ENCODE results near the gene RPL32.

Gene RPL32

DNA sequence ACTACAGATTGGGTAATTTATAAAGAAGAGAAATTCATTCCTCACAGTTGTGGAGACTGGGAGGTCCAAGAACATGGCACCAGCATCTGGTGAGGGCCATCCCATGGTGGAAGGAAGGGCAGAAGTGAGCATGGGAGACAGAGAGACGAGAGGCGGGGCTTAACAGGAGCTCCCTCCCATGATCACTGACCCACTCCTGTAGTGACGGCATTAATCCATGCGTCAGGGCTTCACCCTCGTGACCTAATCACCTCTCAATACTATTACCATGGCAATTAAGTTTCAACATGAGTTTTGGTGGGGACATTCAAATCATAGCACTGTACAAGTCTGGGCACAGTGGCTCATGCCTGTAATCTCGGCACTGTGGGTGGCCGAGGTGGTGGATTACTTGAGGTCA, 17.1 kb downstream of the RPL32 start:
- Histone ChIP-seq H3K79me2 (ENCODE audit: insufficient read depth, low read length) (no peaks in the 10 kb centered on the region), H2AFZ (ENCODE audit: low read length) (no peak overlapping the region), H3F3A (ENCODE audit: low read depth) (no peaks in the 10 kb centered on the region), H3K9me3 (ENCODE audit: insufficient read depth, low read depth, low read length) (no peaks in the 10 kb centered on the region), H3K9me2 (replicated peaks; ENCODE audit: low read depth, low read length) (no peaks in the 10 kb centered on the region), H3K27me3 (ENCODE audit: insufficient read depth, low read length, poor library complexity, severe bottlenecking) (no peaks in the 10 kb centered on the region), H3K36me3 (ENCODE audit: insufficient read depth, low read length) (no peaks in the 10 kb centered on the region), H3K4me2 (ENCODE audit: low read depth, low read length, poor library complexity, severe bottlenecking) (no peak overlapping the region), H3K4me3 (ENCODE audit: low read length, poor library complexity, severe bottlenecking) (no peak overlapping the region), H3K9ac (ENCODE audit: low read depth, low read length, poor library complexity, severe bottlenecking) (no peak overlapping the region), H3K4me1 (ENCODE audit: insufficient read depth, low read length, poor library complexity, severe bottlenecking) (no peaks in the 10 kb centered on the region), H4K20me1 (ENCODE audit: insufficient read depth, low read length, poor library complexity, severe bottlenecking) (no peaks in the 10 kb centered on the region)
- TF ChIP-seq, protein P1, sequence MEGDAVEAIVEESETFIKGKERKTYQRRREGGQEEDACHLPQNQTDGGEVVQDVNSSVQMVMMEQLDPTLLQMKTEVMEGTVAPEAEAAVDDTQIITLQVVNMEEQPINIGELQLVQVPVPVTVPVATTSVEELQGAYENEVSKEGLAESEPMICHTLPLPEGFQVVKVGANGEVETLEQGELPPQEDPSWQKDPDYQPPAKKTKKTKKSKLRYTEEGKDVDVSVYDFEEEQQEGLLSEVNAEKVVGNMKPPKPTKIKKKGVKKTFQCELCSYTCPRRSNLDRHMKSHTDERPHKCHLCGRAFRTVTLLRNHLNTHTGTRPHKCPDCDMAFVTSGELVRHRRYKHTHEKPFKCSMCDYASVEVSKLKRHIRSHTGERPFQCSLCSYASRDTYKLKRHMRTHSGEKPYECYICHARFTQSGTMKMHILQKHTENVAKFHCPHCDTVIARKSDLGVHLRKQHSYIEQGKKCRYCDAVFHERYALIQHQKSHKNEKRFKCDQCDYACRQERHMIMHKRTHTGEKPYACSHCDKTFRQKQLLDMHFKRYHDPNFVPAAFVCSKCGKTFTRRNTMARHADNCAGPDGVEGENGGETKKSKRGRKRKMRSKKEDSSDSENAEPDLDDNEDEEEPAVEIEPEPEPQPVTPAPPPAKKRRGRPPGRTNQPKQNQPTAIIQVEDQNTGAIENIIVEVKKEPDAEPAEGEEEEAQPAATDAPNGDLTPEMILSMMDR (conservative IDR thresholded peaks at IDR 0.05; ENCODE audit: low read length) = no peak
- no peak for TF ChIP-seq EZH2phosphoT487 (IDR thresholded peaks at IDR 0.05; ENCODE audit: borderline replicate concordance)

DNA sequence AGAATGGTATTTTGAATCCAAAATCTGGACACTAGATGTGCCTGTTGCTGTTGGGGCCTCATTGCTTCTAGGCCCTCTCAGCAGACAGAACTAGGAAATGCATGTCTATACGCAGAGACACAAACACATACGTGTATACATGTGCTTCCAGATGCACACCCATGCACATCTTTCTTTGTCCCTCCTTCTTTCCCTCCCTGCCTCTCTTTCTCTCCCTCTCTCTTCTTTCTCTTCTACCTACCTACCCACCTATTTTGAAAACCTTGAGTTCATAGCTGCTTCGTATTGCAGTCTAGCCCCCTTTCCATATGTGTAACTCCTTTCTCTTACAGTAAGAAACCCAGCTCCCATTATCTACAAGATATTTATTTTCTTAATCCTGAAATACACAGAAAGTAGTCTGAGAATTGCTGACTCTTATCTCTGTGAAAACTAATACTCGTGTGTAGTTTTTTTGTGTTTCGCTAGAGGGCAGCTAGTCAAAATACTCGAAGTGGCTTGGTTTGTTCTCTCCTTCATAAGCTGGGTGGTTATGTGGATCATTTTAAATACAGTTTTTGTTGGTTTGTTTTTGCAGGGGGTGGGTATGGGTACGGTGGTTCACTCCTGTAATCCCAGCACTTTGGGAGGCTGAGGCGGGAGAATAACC, 18.5 kb downstream of the RPL32 start:
- no peaks in the 10 kb centered on the region for H3K36me3 ChIP-seq (ENCODE audit: insufficient read depth, low read length)
- H3F3A ChIP-seq (ENCODE audit: low read depth) = no peaks in the 10 kb centered on the region
- H3K9me3 ChIP-seq (ENCODE audit: insufficient read depth, low read depth, low read length) = no peaks in the 10 kb centered on the region
- H3K4me3 ChIP-seq (ENCODE audit: low read length, poor library complexity, severe bottlenecking) = no peak overlapping the region
- TF ChIP-seq, protein P1 (conservative IDR thresholded peaks at IDR 0.05; ENCODE audit: low read length) = peak; percentile 56
- no peak for TF ChIP-seq EZH2phosphoT487 (IDR thresholded peaks at IDR 0.05; ENCODE audit: borderline replicate concordance)
- no peaks in the 10 kb centered on the region for H3K4me1 ChIP-seq (ENCODE audit: insufficient read depth, low read length, poor library complexity, severe bottlenecking)
- no peak overlapping the region for H3K9ac ChIP-seq (ENCODE audit: low read depth, low read length, poor library complexity, severe bottlenecking)
- no peaks in the 10 kb centered on the region for H3K9me2 ChIP-seq (replicated peaks; ENCODE audit: low read depth, low read length)
- no peaks in the 10 kb centered on the region for H3K79me2 ChIP-seq (ENCODE audit: insufficient read depth, low read length)
- H3K4me2 ChIP-seq (ENCODE audit: low read depth, low read length, poor library complexity, severe bottlenecking) = no peak overlapping the region
- no peaks in the 10 kb centered on the region for H3K27me3 ChIP-seq (ENCODE audit: insufficient read depth, low read length, poor library complexity, severe bottlenecking)
- no peaks in the 10 kb centered on the region for H4K20me1 ChIP-seq (ENCODE audit: insufficient read depth, low read length, poor library complexity, severe bottlenecking)
- no peak overlapping the region for H2AFZ ChIP-seq (ENCODE audit: low read length)

DNA sequence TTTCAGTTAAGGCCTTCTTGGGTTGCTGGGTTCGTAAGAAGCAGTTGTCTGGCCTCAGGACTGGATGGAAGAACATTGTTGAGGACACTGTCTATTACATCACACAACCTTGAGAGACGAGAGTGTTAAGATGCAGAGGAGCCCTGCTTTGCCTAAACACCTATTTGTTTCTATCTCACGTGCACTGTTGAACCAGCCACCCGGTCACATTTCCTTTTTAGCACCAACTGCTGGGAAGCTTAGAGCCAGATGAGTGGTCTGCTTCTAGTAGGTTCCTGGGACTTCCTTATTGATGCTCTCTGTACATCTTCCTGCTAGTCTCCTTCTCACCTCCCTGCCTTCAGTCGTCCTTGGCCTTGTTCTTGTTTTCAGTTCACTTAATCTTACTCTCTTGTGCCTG, 22.6 kb downstream of the RPL32 start:
- Histone ChIP-seq H3K9me3 (ENCODE audit: insufficient read depth, low read depth, low read length) (no peaks in the 10 kb centered on the region), H3K79me2 (ENCODE audit: insufficient read depth, low read length) (no peaks in the 10 kb centered on the region), H3K36me3 (ENCODE audit: insufficient read depth, low read length) (no peaks in the 10 kb centered on the region), H3K9me2 (replicated peaks; ENCODE audit: low read depth, low read length) (no peaks in the 10 kb centered on the region), H3K9ac (ENCODE audit: low read depth, low read length, poor library complexity, severe bottlenecking) (no peak overlapping the region), H3F3A (ENCODE audit: low read depth) (no peaks in the 10 kb centered on the region), H3K4me2 (ENCODE audit: low read depth, low read length, poor library complexity, severe bottlenecking) (no peak overlapping the region), H3K4me3 (ENCODE audit: low read length, poor library complexity, severe bottlenecking) (no peak overlapping the region), H4K20me1 (ENCODE audit: insufficient read depth, low read length, poor library complexity, severe bottlenecking) (no peaks in the 10 kb centered on the region), H2AFZ (ENCODE audit: low read length) (no peak overlapping the region), H3K4me1 (ENCODE audit: insufficient read depth, low read length, poor library complexity, severe bottlenecking) (peaks cover 5% of the 10 kb centered on the region), H3K27me3 (ENCODE audit: insufficient read depth, low read length, poor library complexity, severe bottlenecking) (no peaks in the 10 kb centered on the region)
- TF ChIP-seq, protein P1 (conservative IDR thresholded peaks at IDR 0.05; ENCODE audit: low read length) = no peak
- TF ChIP-seq EZH2phosphoT487 (IDR thresholded peaks at IDR 0.05; ENCODE audit: borderline replicate concordance) = no peak
